ENCODE measurements around the gene KCNG4. TPM values are rescaled to one million over a fixed set of nuclear protein-coding genes. Genes with fewer than 3 reads are reported as not detected.

The KCNG4 gene, protein sequence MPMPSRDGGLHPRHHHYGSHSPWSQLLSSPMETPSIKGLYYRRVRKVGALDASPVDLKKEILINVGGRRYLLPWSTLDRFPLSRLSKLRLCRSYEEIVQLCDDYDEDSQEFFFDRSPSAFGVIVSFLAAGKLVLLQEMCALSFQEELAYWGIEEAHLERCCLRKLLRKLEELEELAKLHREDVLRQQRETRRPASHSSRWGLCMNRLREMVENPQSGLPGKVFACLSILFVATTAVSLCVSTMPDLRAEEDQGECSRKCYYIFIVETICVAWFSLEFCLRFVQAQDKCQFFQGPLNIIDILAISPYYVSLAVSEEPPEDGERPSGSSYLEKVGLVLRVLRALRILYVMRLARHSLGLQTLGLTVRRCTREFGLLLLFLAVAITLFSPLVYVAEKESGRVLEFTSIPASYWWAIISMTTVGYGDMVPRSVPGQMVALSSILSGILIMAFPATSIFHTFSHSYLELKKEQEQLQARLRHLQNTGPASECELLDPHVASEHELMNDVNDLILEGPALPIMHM
- total RNA-seq (not detected), polyA plus RNA-seq (not detected)
- long read RNA-seq, donor 1: 0 reads
- long read RNA-seq, donor 2: 0 reads
- long read RNA-seq, donor 3: 0 reads

DNA sequence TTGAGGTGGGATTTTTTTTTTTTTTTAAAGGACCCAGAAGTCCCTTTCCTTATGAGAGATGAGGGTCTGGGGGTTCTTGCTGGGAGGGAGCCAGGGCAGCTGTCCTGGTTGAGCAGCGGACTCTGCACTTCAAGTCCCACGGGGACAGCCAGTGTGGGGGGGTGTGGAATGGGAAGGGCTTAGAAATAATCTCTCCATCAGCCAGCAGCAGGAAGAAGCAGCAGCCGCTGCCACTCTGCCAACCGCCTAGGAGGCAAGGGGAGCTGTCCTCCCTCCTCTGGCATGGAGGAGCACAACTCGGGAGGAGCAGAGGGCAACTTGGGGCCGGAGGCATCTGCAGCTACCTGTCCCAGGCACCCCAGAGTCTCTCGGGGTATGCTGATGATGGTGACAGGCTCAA is at the start of gene KCNG4:
TSS of gene KCNG4 (minus strand) at position 104 of the 400 bp plus-strand sequence. CDS start 2,527 bp downstream, outside the sequence.
- Histone ChIP-seq H3K4me1 (ENCODE audit: insufficient read depth) (peaks cover 2% of the 10 kb centered on the region), H3K27ac (no peak within 1 kb of the TSS), H3K4me3 (no peak within 1 kb of the TSS), H3K9me3 (no peaks in the 10 kb centered on the region), H3K27me3 (no peaks in the 10 kb centered on the region), H3K36me3 (no peaks in the 10 kb centered on the region)
- DNase-seq: no peak
- WGBS, 3 donors: 22 to 32% (median 23%) methylated on average over 7 of the region's 7 CpGs
- intact Hi-C loops (cut with DNase I): no loop called here
- TF ChIP-seq EP300 (IDR thresholded peaks at IDR 0.05): no peak
- no peak for TF ChIP-seq POLR2A (IDR thresholded peaks at IDR 0.05)
- no peak for TF ChIP-seq CTCF (IDR thresholded peaks at IDR 0.05)

DNA sequence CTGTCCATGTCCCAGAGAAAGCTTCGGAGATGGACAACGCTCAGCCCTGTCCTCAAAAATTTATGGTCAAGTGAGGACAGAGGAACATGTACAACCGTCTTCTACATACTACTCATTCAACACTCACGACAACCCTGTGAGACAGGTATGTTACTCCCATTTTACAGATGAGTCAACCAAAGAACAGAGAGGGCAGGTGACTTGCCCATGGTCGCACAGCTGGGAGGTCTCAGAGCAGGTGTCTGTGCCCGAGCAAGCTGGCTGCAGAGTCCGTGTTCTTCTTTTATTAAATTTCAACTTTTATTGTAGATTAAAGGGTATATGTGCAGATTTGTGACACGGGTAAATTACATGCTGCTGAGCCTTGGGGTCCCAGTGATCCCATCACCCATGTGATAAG is 49.1 kb upstream of the KCNG4 start:
- intact Hi-C loops (cut with DNase I): no loop called here
- no peaks in the 10 kb centered on the region for H3K27me3 ChIP-seq
- WGBS, 3 donors: 72 to 85% (median 77%) methylated on average over 8 of the region's 8 CpGs
- H3K4me3 ChIP-seq: no peak overlapping the region
- H3K27ac ChIP-seq: no peak overlapping the region
- peaks cover 11% of the 10 kb centered on the region for H3K4me1 ChIP-seq (ENCODE audit: insufficient read depth)
- H3K9me3 ChIP-seq: no peaks in the 10 kb centered on the region
- no peak for TF ChIP-seq POLR2A (IDR thresholded peaks at IDR 0.05)
- no peak for TF ChIP-seq CTCF (IDR thresholded peaks at IDR 0.05)
- TF ChIP-seq EP300 (IDR thresholded peaks at IDR 0.05): no peak
- H3K36me3 ChIP-seq: no peaks in the 10 kb centered on the region
- no peak for DNase-seq

GRCh38 chr16:84286578-84287240 is 46.9 kb upstream of the KCNG4 start:
- peaks cover 17% of the 10 kb centered on the region for H3K4me1 ChIP-seq (ENCODE audit: insufficient read depth)
- H3K27me3 ChIP-seq: no peaks in the 10 kb centered on the region
- TF ChIP-seq EP300 (IDR thresholded peaks at IDR 0.05): peak; percentile 73
- no peak for TF ChIP-seq POLR2A (IDR thresholded peaks at IDR 0.05)
- H3K9me3 ChIP-seq: no peaks in the 10 kb centered on the region
- intact Hi-C loops (cut with DNase I): no loop called here
- H3K27ac ChIP-seq: no peak overlapping the region
- DNase-seq: peak; percentile 41 to 69 (median 51)
- 36 to 44% (median 42%) methylated on average over 16 of the region's 16 CpGs for WGBS, 3 donors
- H3K4me3 ChIP-seq: no peak overlapping the region
- no peaks in the 10 kb centered on the region for H3K36me3 ChIP-seq

- Histone ChIP-seq H3K27ac (peak overlapping the region; percentile 0 to 68), H3K4me1 (ENCODE audit: insufficient read depth) (peaks cover 17% of the 10 kb centered on the region), H3K27me3 (no peaks in the 10 kb centered on the region), H3K9me3 (no peaks in the 10 kb centered on the region), H3K4me3 (no peak overlapping the region), H3K36me3 (no peaks in the 10 kb centered on the region)
- intact Hi-C loops (cut with DNase I): no loop called here
- no peak for TF ChIP-seq EP300 (IDR thresholded peaks at IDR 0.05)
- WGBS, 3 donors: 11 to 18% (median 18%) methylated on average over 13 of the region's 13 CpGs
- peak; percentile 83 to 90 (median 88) for DNase-seq
Observed at GRCh38 chr16:84284154-84284722, 44.4 kb upstream of the KCNG4 start.

All from ovary (tissue), 10 donors.